Activated CD4-positive, alpha-beta T cell treated with anti-CD3 and anti-CD28 coated beads, Interleukin-2, amount 10 ng/mL, durations not matched to agents 24 days and 14 days (primary cell): ENCODE data around the gene PDK3. TPM values are rescaled to one million over a fixed set of nuclear protein-coding genes. Genes with fewer than 3 reads are reported as not detected.

Experiments used
- DNase-seq: peaks from one replicate; pipeline ENCODE4 v3.0.0; 2022
- H3K27ac Mint-ChIP-seq: one replicate; pipeline ENCODE4 v1.8.0; 2022; ENCODE audit warnings: mild to moderate bottlenecking, mixed read lengths
- H3K27me3 Mint-ChIP-seq: one replicate; pipeline ENCODE4 v1.8.0; 2022; ENCODE audit warnings: mixed read lengths
- H3K36me3 Mint-ChIP-seq: one replicate; pipeline ENCODE4 v1.8.0; 2022; ENCODE audit warnings: low read depth, mild to moderate bottlenecking, mixed read lengths
- H3K4me1 Mint-ChIP-seq: one replicate; pipeline ENCODE4 v1.8.0; 2021; ENCODE audit warnings: mixed read lengths
- H3K4me3 Mint-ChIP-seq: one replicate; pipeline ENCODE4 v1.8.0; 2022; ENCODE audit warnings: mild to moderate bottlenecking, moderate library complexity, mixed read lengths
- H3K9me3 Mint-ChIP-seq: one replicate; pipeline ENCODE4 v1.8.0; 2021; ENCODE audit warnings: mixed read lengths
- intact Hi-C: fragments of 100-400 bp; cut with micrococcal nuclease; formaldehyde crosslinking; loops from one replicate; pipeline ENCODE4 v1.15.1; 2023
- total RNA-seq: library from RNA; stranded (reverse); gene quantifications from 2 replicates; pipeline ENCODE4 v1.2.3, GENCODE V29; 2022

PDK3 gene
- total RNA-seq, 1 donor from 2014 or later: 26.3 TPM

DNA sequence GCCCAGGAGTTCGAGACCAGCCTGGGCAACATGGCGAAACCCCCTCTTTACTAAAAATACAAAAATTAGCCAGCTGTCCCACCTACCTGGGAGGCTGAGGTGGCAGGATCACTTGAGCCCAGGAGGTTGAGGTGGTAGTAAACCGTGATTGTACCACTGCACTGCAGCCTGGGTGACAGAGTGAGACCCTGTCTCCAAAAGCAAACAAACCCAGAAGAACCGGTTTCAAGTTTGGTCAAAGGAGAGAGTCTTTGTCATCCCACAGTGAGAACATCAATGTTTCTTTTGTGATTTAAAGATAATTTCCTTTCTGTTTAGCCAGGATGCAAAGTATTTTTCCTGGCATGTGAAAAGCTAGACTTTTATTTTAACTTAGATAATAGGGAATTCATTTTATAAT, 26.7 kb downstream of the PDK3 start:
- intact Hi-C loops: no loop called here
- no peak for DNase-seq
- Mint-ChIP-seq H3K36me3 (peaks cover 3% of the 10 kb centered on the region), H3K4me1 (peaks cover 20% of the 10 kb centered on the region), H3K27ac (no peak overlapping the region), H3K27me3 (no peaks in the 10 kb centered on the region), H3K9me3 (no peaks in the 10 kb centered on the region), H3K4me3 (no peak overlapping the region)

GRCh38 chrX:24493740-24494581, 28.9 kb downstream of the PDK3 start:
- Mint-ChIP-seq H3K27me3 (no peaks in the 10 kb centered on the region), H3K9me3 (no peaks in the 10 kb centered on the region), H3K4me1 (peaks cover 26% of the 10 kb centered on the region), H3K27ac (peak overlapping the region; percentile 82), H3K36me3 (peaks cover 2% of the 10 kb centered on the region), H3K4me3 (peak overlapping the region; percentile 48)
- peak; percentile 60 for DNase-seq
- intact Hi-C loops: no loop called here

- DNase-seq: no peak
- Mint-ChIP-seq H3K9me3 (no peaks in the 10 kb centered on the region), H3K36me3 (peaks cover 2% of the 10 kb centered on the region), H3K27me3 (no peaks in the 10 kb centered on the region), H3K27ac (peak overlapping the region; percentile 70), H3K4me1 (peaks cover 26% of the 10 kb centered on the region), H3K4me3 (peak overlapping the region; percentile 28)
- intact Hi-C loops: loop anchor here (5.0 kb wide), 1 partner anchor 122 kb away; no protein-coding TSS in a partner anchor
Observed at GRCh38 chrX:24494647-24495075, 29.6 kb downstream of the PDK3 start.

DNA sequence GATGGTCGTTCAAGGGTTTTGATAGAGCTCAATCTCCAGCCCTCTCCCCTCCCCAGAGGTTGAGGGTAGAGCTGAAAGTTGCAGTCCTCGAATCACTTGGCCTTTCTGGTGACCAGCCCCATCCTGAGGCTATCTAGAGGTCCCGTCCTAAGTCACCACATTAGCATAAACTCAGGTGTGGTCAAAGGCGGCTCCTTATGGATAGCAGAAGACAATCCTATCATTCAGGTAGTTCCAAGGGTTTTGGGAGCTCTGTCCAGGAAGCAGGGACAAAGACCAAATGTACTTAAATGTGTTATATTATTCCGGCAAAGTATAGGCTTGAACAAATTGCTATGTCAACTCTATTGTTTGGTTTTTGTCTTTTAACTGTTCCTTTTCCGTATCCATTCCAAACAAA, 30.6 kb downstream of the PDK3 start:
- H3K4me1 Mint-ChIP-seq: peaks cover 26% of the 10 kb centered on the region
- intact Hi-C loops: loop anchor here (5.0 kb wide), 1 partner anchor 123 kb away; no protein-coding TSS in a partner anchor
- H3K9me3 Mint-ChIP-seq: no peaks in the 10 kb centered on the region
- no peaks in the 10 kb centered on the region for H3K36me3 Mint-ChIP-seq
- DNase-seq: no peak
- H3K27me3 Mint-ChIP-seq: no peaks in the 10 kb centered on the region
- H3K27ac Mint-ChIP-seq: no peak overlapping the region
- no peak overlapping the region for H3K4me3 Mint-ChIP-seq

DNA sequence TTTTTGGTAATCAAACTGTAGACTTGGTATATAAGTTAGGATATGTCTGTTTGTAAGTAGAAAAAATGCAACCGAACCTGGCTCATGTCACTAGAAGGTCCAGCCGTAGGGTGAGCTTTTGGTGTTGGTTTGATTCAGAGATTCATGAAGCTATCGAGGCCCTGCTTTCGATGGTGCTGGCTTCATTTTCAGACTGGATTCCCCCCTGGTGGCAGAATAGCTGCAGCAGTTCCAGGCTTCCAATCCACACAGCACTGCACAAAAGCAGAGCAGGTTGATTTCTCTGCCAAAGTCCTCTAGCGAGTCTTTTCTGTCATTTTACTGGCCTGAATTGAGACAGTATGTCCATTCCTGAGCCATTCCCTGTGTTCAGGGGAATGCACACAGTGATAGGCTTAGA, 33.1 kb downstream of the PDK3 start:
- peaks cover 5% of the 10 kb centered on the region for H3K36me3 Mint-ChIP-seq
- H3K4me1 Mint-ChIP-seq: peaks cover 20% of the 10 kb centered on the region
- peak; percentile 74 for DNase-seq
- H3K27ac Mint-ChIP-seq: no peak overlapping the region
- H3K27me3 Mint-ChIP-seq: no peaks in the 10 kb centered on the region
- H3K9me3 Mint-ChIP-seq: no peaks in the 10 kb centered on the region
- H3K4me3 Mint-ChIP-seq: peak overlapping the region; percentile 28
- intact Hi-C loops: loop anchor here (2.0 to 5.0 kb wide), 2 partner anchors 17 to 126 kb away; no protein-coding TSS in a partner anchor

- H3K27me3 Mint-ChIP-seq: no peaks in the 10 kb centered on the region
- no peak overlapping the region for H3K4me3 Mint-ChIP-seq
- peaks cover 14% of the 10 kb centered on the region for H3K4me1 Mint-ChIP-seq
- H3K36me3 Mint-ChIP-seq: peaks cover 5% of the 10 kb centered on the region
- H3K9me3 Mint-ChIP-seq: no peaks in the 10 kb centered on the region
- H3K27ac Mint-ChIP-seq: no peak overlapping the region
- DNase-seq: no peak
- intact Hi-C loops: loop anchor here (1.0 to 5.0 kb wide), 3 partner anchors 18 to 127 kb away; no protein-coding TSS in a partner anchor
Observed at GRCh38 chrX:24498975-24499374, 33.9 kb downstream of the PDK3 start.

GRCh38 chrX:24506082-24506481, 41.0 kb downstream of the PDK3 start:
- intact Hi-C loops: loop anchor here (5.0 to 10.0 kb wide), 2 partner anchors 34 to 251 kb away; no protein-coding TSS in a partner anchor
- peaks cover 13% of the 10 kb centered on the region for H3K4me1 Mint-ChIP-seq
- DNase-seq: no peak
- H3K4me3 Mint-ChIP-seq: no peak overlapping the region
- H3K27ac Mint-ChIP-seq: peak overlapping the region; percentile 87
- H3K27me3 Mint-ChIP-seq: no peaks in the 10 kb centered on the region
- H3K36me3 Mint-ChIP-seq: peaks cover 44% of the 10 kb centered on the region
- no peaks in the 10 kb centered on the region for H3K9me3 Mint-ChIP-seq

DNA sequence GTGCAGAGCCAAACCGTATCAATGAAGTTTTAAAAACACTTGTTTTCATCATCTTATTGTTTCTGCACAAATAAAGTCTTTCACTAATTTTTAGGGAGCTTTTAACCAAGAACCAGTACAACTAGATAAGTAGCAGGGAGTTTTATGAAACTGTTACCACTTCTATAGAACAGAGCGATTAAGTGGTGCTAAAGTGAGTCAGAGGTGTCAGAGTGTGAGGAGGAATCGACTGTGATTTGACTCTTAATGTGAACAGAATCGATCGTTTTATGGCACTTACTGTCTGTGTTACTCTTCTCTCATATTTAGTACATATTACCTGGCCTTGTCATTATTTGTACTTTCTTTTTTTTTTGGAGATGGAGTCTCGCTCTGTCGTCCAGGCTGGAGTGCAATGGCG, 43.3 kb downstream of the PDK3 start:
- peaks cover 40% of the 10 kb centered on the region for H3K36me3 Mint-ChIP-seq

DNA sequence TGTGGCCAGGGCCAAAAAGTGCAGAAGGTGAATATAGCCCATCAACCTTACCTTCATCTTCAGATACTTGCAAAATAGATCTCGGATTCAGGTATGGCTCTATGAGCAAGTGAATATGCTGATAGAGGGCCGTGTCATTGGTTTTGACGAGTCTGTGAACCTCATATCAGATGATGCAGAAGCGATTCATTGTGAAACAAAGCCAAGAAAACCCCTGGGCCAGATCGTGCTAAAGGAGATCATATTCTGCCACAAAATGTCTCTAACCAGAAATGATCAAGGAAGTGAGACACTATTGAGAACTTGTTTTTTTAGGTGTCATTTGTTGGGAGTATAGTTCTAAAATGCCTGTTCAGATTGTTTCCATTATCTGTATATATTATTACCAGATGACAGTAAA, 48.3 kb downstream of the PDK3 start:
- H3K4me3 Mint-ChIP-seq: peak overlapping the region; percentile 40
- H3K9me3 Mint-ChIP-seq: no peaks in the 10 kb centered on the region
- H3K36me3 Mint-ChIP-seq: peaks cover 26% of the 10 kb centered on the region
- DNase-seq: peak; percentile 74
- peak overlapping the region; percentile 75 for H3K27ac Mint-ChIP-seq
- intact Hi-C loops: no loop called here
- peaks cover 16% of the 10 kb centered on the region for H3K4me1 Mint-ChIP-seq
- H3K27me3 Mint-ChIP-seq: no peaks in the 10 kb centered on the region

More for the DNA sequence above, 43.3 kb downstream of the PDK3 start:
- intact Hi-C loops: loop anchor here (5.0 to 10.0 kb wide), 2 partner anchors 36 to 254 kb away; no protein-coding TSS in a partner anchor
- Mint-ChIP-seq H3K27ac (no peak overlapping the region), H3K4me3 (no peak overlapping the region), H3K4me1 (peaks cover 20% of the 10 kb centered on the region), H3K27me3 (no peaks in the 10 kb centered on the region), H3K9me3 (no peaks in the 10 kb centered on the region)
- DNase-seq: no peak

- Mint-ChIP-seq H3K4me1 (peaks cover 16% of the 10 kb centered on the region), H3K27me3 (no peaks in the 10 kb centered on the region), H3K4me3 (no peak overlapping the region), H3K27ac (no peak overlapping the region), H3K9me3 (no peaks in the 10 kb centered on the region), H3K36me3 (peaks cover 18% of the 10 kb centered on the region)
- no peak for DNase-seq
- intact Hi-C loops: no loop called here
Observed at GRCh38 chrX:24515447-24515846, 50.4 kb downstream of the PDK3 start.

- DNase-seq: no peak
- H3K9me3 Mint-ChIP-seq: no peaks in the 10 kb centered on the region
- H3K27me3 Mint-ChIP-seq: no peaks in the 10 kb centered on the region
- intact Hi-C loops: no loop called here
- H3K4me1 Mint-ChIP-seq: no peaks in the 10 kb centered on the region
- peaks cover 20% of the 10 kb centered on the region for H3K36me3 Mint-ChIP-seq
- H3K4me3 Mint-ChIP-seq: no peak overlapping the region
- H3K27ac Mint-ChIP-seq: no peak overlapping the region
Observed at GRCh38 chrX:24520472-24520871, 55.4 kb downstream of the PDK3 start.

- peaks cover 27% of the 10 kb centered on the region for H3K36me3 Mint-ChIP-seq
- no peak overlapping the region for H3K27ac Mint-ChIP-seq
- no peaks in the 10 kb centered on the region for H3K9me3 Mint-ChIP-seq
- no peaks in the 10 kb centered on the region for H3K4me1 Mint-ChIP-seq
- no peak for DNase-seq
- intact Hi-C loops: no loop called here
- H3K4me3 Mint-ChIP-seq: no peak overlapping the region
- H3K27me3 Mint-ChIP-seq: no peaks in the 10 kb centered on the region
Observed at GRCh38 chrX:24525455-24525854, 60.4 kb downstream of the PDK3 start.

DNA sequence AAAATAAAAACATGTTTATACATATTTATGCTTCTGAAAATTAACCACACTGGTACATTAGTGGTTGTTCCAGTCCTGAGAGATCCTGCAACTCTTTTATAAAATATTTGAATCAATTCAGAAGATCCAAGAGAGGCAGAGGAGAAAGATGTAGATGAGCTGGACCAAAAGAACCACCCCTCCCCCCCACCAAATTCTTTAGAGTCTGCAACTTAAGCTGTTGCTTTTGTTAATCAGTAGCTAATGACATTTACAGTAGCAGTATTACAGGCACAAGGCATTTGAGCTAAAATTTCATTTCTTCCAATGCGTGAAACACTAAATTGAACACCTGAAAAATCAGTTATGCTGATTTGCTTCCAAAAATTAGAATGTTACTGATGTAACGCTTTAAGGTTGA, 61.5 kb downstream of the PDK3 start:
- Mint-ChIP-seq H3K4me1 (no peaks in the 10 kb centered on the region), H3K9me3 (no peaks in the 10 kb centered on the region)

GRCh38 chrX:24528605-24529004, 63.5 kb downstream of the PDK3 start:
- H3K9me3 Mint-ChIP-seq: no peaks in the 10 kb centered on the region
- H3K27me3 Mint-ChIP-seq: no peaks in the 10 kb centered on the region
- no peak for DNase-seq
- no peak overlapping the region for H3K27ac Mint-ChIP-seq
- H3K36me3 Mint-ChIP-seq: peaks cover 31% of the 10 kb centered on the region
- H3K4me3 Mint-ChIP-seq: no peak overlapping the region
- no peaks in the 10 kb centered on the region for H3K4me1 Mint-ChIP-seq
- intact Hi-C loops: no loop called here

More for the DNA sequence above, 61.5 kb downstream of the PDK3 start:
- no peak overlapping the region for H3K4me3 Mint-ChIP-seq
- no peak overlapping the region for H3K27ac Mint-ChIP-seq
- DNase-seq: no peak
- intact Hi-C loops: no loop called here
- H3K27me3 Mint-ChIP-seq: no peaks in the 10 kb centered on the region
- peaks cover 29% of the 10 kb centered on the region for H3K36me3 Mint-ChIP-seq
